HL-60/S4 treated with phorbol 12-myristate 13-acetate at 8.2 ng/mL for 4 days and 3 days (cell line): ENCODE data around the gene UNC93A.

Source experiments
- in situ Hi-C: fragments of 300-500 bp; cut with MboI; formaldehyde crosslinking; loops from 2 replicates; pipeline ENCODE4 v1.15.0; 2022; ENCODE audit warnings: low sequenced_read_pairs

Gene UNC93A

GRCh38 chr6:167292301-167293087 is 1.4 kb downstream of the UNC93A start:
- in situ Hi-C loops, result no loop called here

GRCh38 chr6:167293088-167293589 is 2.0 kb downstream of the UNC93A start:
- in situ Hi-C loops, result no loop called here

- in situ Hi-C loops, result no loop called here
These were observed 2.5 kb downstream of the UNC93A start for GRCh38 chr6:167293590-167294091.

- in situ Hi-C loops, result no loop called here
These were observed 3.1 kb downstream of the UNC93A start for GRCh38 chr6:167294241-167294640.

- in situ Hi-C loops, result no loop called here
These were observed 3.8 kb downstream of the UNC93A start for GRCh38 chr6:167294651-167295494.

GRCh38 chr6:167295495-167296292 is 4.6 kb downstream of the UNC93A start:
- in situ Hi-C loops, result no loop called here

- in situ Hi-C loops, result no loop called here
These were observed 5.2 kb downstream of the UNC93A start for GRCh38 chr6:167296293-167296690.

- in situ Hi-C loops, result no loop called here
These were observed 5.8 kb downstream of the UNC93A start for GRCh38 chr6:167296902-167297301.

- in situ Hi-C loops, result no loop called here
These were observed 7.0 kb downstream of the UNC93A start for GRCh38 chr6:167298127-167298526.

GRCh38 chr6:167299641-167300308 is 8.7 kb downstream of the UNC93A start:
- in situ Hi-C loops, result no loop called here

GRCh38 chr6:167300902-167301777 is 10.0 kb downstream of the UNC93A start:
- in situ Hi-C loops, result no loop called here

- in situ Hi-C loops, result no loop called here
These were observed 11.0 kb downstream of the UNC93A start for GRCh38 chr6:167302074-167302473.

- in situ Hi-C loops, result no loop called here
These were observed 11.7 kb downstream of the UNC93A start for GRCh38 chr6:167302796-167303195.

- in situ Hi-C loops, result no loop called here
These were observed 12.8 kb downstream of the UNC93A start for GRCh38 chr6:167303675-167304625.

GRCh38 chr6:167304912-167305311 is 13.8 kb downstream of the UNC93A start:
- in situ Hi-C loops, result no loop called here

- in situ Hi-C loops, result no loop called here
These were observed 14.7 kb downstream of the UNC93A start for GRCh38 chr6:167305796-167306195.

GRCh38 chr6:167306401-167306998 is 15.4 kb downstream of the UNC93A start:
- in situ Hi-C loops, result no loop called here
